Amniotic stem cell (primary cell): ENCODE measurements around the gene TLCD3A.
"Not testable (repeated sequence)": the region's sequence is repeated elsewhere in the genome, so short reads cannot be mapped to it uniquely, and the experiment has no call there.

ENCODE experiments used
- DNase-seq: peaks from one replicate; lab custom pipeline; 2025; lab: John Stamatoyannopoulos, UW

TLCD3A gene

DNA sequence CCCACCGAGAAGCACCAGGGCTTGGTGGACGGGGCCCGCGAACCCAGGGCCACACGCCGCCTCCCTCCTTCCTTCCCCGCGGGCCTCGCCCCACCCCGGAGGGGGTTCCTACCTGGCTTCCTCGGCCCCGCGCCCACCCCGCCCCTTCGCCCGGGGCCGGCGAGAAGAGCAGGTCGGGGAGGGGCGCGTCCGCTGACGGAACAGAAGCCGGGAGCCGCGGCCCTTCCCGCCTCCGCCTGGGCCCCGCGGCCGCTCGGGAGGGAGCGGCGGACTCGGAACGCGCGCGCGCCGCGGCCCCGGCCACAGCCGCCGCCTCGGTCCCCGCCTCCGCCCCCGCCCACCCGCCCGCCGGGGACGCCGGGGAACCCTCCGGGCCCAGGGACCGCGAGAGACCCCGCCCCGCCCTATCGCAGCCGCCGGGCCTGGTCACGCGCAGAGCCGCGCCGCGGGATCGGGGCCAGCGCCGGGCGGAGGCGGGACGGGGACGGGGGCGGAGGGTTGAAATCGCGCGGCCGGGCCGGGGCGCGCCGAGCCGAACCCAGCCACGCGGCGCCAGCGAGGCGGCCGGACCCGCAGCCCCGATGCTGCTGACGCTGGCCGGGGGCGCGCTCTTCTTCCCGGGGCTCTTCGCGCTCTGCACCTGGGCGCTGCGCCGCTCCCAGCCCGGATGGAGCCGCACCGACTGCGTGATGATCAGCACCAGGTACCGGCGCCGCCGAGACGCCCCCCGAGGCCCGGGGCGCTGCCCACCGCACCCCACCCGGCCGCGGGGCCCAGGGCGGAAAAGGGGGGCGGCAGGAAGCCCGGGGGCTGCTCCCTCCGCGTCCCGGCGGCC is at the start of gene TLCD3A:
Gene TLCD3A, plus strand, starts transcription at position 530 of the 835 bp plus-strand sequence. Its CDS starts 52 bp downstream, at position 582.
- DNase-seq: peak; percentile 34

DNA sequence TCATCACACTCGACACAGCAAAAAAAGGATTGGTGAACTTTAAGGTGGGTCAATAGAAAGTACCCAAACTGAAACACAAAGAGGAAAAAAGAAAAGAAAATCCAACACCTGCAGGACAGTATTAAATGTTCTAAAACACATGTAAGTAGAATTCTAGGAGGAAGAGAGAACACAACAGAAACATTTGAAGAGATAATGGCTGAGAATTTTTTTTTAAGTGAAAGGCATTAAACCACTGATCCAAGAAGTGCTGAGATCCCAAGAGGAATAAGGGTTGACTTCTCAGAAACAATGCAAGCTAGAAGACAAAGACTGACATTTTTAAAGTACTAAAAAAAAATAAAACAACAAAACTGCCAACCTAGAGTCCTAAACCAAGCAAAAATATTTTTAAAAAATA is 49.4 kb upstream of the TLCD3A start:
- DNase-seq: no peak

DNA sequence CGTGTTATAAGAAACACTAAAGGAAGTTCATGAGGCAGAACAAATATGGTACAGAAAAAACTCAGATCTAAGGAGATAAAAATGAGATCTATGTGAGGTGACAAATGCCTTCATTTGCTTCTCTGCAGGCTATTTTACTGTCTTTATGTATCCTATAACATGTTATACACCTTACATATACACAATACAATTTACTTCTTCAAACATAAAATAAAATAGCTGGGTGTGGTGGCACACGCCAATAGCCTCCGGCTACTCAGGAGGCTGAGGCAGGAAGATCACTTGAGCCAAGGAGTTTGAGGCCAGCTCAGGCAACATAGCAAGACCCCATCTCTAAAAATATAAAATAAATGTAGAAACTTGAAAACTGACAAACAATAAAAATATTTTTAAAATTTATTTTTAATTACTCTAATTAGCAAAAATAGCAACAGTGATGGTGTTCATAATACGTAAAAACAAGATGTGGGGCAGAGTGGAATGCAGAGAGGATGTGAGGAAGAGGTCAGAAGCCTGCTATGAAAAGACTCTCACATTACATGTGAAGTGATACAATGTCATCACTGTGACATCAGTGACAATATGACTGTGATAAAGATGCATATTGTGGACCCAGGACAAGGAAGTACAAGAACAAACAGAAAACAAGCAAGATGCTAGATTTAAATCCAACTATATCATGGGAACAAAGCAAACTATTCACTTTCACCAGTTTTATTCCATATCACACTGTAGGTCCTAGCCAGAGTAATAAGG is 48.7 kb upstream of the TLCD3A start:
- no peak for DNase-seq

DNA sequence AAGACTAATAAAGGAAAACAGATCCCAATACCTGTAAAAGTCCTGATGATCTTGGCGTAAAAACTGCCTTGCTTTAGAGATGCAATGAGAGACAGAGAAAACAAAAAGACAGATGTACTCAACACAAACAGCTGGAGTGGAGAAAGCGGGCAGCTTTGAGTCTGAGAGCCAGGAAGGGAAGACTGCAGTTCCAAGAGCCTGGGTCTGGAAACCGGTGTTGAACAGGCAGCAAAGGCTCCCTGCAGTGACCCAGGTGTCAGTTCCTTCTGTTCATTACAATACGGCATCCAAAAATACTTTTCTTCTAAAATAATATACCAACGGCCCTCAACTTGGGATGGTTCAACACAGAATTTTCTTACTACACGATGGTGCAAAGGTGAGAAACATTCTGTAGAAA is 47.4 kb upstream of the TLCD3A start:
- DNase-seq: no peak

DNA sequence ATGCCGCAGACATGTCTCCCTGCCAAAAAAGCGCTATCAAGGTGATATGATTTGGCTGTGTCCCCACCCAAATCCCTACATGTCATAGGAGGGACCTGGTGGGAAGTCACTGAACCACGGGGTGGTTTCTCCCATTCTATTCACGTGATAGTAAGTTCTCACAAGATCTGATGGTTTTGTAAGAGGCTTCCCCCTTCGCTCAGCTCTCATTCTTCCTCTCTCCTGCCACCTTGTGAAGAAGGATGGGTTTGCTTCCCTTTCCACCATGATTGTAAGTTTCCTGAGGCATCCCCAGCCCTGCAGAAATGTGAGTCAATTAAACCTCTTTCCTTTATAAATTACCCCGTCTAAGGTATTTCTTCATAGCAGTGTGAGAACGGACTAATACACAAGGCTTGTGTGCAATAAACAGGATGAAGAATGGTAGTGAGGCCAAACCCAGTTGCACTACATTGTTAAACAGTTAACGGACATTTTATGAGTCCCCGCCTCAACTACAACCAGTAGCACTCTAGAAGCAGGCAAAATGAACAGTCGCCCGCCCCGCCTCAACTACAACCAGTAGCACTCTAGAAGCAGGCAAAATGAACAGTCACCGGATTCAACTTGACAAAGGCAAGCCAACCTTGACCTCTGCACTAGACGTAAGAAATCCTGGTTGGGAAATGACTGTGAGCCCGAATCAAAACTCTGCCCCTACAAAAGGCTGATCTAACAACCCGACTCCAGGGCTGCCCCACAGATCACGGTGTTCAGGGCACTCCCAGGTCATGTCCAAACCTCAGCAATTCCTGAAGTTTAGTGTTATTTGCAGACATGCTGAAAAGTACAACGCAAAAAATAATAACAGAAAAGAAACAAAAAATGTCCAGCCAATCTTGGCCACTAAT is 44.1 kb upstream of the TLCD3A start:
- no peak for DNase-seq

DNA sequence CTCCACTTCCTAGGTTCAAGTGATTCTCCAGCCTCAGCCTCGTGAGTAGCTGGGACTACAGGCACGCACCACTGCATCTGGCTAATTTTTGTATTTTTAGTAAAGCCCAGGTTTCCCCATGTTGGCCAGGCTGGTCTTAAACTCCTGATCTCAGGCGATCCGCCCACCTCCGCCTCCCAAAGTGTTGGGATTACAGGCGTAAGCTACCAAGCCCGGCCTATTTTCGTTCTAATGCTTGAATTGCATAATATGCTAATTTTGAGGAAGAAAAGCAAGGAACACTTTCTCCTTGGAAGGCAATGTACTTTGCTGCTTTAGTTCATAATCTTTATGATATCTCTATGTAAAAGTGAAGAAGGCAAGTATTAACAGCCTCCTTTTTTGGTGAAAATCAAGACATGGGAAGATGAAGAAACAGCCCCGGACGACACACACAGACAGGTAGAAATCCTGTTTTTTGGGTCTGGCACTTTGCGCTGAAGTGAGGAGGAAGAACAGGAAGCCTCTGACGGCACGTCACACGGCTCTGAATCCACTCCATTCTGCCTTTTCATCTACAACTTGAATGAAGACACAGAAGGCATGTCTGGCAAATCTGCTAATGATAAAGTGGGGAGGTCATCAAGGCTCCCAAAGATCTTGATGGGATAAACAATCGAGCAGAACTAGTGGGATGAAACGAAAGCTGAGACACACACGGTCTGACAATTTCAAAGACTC is 42.7 kb upstream of the TLCD3A start:
- no peak for DNase-seq

DNA sequence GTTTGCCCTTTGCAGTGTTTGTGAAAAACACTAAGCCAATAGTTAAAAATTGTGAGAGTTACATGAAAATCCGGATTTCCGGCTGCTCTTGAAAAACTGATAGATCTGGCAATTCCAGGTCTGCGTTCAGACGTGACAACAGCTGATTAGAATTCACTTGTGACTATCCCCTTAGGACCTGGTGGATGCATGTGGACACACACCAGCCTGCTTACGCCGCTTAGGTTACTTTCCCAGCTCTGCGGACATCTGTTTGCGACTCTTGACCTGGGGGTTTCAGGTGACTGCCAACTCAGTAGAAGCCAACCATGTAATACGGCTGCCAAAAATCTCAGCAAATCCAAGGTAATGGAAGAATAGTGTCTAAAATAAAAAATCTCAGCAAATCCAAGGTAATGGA is 42.0 kb upstream of the TLCD3A start:
- no peak for DNase-seq

DNA sequence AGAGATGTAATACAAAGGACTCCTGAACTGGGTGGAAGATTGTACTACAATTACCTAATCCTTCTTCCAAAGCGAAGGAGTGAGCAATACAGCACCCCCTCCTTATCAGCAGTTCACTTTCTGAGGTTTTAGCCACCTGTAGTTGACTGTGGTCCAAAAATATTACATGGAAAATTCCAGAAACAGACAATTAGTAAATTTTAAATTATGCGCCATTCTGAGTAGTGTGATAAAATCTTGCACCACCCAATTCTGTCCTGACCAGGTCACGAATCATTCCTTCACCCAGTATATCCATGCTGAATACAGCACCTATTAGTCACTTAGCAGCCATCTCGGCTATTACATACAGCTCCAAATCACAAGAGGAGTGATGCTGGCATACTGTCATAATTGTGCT is 41.0 kb upstream of the TLCD3A start:
- DNase-seq: peak; percentile 31

DNA sequence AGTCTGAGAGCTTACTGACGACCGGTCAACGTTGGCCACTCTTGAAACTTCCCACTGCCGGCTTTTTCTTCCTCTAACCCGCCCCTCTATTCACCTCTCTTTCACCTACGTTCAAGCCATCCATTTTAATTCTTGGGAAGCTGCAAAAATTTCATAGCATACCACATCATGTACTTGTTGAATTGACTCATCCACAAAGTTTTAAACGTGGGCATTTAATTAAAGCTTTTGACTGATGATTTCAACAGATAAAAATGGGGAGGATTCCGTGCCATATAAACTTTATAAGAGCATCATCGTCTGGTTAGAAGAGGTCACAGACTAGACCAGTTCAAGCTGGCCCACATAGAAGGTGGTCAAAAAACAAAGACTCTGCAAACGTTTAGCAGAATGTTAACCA is 40.3 kb upstream of the TLCD3A start:
- DNase-seq: peak; percentile 19

DNA sequence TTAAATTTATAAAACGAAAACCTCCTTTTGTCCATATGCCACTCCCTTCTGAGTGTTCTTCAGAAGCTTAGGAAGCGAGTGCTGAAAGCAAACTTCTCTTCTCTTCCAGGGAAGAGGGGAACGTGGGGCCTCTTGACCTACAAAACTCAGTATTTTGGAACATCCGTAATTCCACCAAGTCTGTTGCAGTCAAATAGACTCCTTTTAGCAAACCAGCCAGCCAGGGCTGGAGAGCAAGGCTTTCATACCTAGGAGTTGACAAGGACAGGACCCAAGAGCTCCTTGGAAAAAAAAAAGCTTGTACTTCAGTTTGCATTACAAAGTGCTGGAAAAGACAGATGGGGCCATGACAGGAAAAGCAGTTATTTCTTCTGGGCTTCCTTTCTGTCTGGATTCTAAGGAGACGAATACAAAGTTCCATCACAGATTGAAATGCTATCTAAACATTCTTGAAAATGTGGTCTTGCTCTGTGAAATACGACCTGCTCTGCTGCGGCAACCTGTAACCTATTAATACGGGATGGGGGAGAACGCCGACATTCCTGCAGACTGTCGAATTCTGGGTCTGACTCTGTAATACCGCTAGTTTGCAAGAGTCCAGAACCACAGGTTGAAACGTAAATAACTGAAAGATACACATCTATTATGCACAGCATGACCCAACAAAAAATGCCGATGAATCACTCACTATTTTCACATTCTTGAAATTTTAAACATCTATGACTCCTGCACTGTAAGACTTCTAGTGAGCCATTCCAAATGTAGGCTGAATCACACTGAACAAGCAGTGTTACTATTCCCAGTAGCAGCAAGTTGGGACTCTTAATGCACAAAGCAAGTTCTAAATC is 38.4 kb upstream of the TLCD3A start:
- peak; percentile 84 for DNase-seq

DNA sequence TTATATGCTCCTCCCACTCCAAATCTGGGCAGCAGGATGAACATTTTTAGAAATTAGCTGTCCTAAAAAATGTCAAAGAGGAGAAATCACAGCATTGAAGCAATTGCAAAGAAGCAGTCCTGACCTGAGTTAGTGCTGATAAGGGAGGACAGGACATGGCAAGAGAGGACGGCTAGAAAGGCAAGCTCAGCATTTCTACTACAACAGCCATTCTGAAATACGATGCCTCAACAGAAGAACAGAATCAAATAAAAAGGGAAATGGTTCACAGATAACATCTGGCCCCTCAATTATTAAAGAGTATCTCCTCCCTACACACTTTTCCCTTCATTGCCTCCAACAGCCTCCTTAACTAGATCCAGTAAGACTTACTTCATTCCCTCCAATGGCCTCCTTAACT is 36.0 kb upstream of the TLCD3A start:
- no peak for DNase-seq

DNA sequence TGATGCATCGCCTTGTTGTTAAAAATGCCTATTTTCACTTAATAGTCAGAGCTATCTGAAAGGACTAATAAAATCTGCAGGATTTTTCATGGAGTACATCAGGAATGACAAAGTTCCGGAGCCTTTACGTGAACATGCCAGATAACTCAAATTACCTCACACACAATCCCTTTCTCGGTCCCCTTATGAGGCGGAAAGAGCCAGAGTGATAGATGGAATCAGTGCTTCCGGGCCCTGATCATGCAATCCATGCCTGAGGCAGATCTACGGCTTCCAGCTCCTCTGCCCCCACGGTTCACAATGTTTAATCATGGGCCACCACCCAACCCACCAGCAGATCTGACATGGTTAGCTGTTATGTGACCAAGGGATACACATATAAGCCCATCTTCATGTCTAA is 34.7 kb upstream of the TLCD3A start:
- DNase-seq: no peak

DNA sequence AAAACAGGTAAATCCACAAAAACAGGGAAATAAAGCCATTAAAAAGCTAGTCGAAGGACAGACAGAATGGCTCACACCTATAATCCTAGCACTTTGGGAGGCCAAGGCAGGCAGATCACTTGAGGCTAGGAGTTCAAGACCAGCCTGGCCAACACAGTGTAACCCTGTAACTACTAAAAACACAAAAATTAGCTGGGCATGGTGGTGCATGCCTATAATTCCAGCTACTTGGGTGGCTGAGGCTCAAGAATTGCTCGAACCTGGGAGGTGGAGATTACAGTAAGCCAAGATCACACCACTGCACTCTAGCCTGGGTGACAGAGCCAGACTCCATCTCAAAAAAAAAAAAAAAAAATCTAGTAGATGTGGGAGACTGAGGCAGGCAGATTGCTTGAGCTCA is 34.3 kb upstream of the TLCD3A start:
- not testable (repeated sequence) for DNase-seq

DNA sequence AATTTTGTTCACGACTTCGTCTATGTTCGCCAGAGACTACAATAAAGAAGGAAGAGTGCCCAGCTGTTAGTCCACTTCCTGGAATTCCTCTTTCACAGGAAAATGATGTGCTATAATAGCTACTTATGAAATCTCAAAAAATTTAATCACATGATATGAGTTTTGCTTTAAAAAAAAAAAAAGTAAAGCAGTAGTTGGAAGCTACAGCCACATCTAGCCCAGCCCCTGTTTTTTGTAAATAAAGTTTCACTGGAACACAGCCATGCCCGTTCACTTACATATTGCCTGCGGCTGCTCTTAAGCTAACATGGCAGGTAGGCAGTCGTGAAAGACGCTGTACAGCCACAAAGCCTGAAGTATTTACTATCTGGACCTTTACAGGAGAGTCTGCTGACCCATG is 33.1 kb upstream of the TLCD3A start:
- no peak for DNase-seq

DNA sequence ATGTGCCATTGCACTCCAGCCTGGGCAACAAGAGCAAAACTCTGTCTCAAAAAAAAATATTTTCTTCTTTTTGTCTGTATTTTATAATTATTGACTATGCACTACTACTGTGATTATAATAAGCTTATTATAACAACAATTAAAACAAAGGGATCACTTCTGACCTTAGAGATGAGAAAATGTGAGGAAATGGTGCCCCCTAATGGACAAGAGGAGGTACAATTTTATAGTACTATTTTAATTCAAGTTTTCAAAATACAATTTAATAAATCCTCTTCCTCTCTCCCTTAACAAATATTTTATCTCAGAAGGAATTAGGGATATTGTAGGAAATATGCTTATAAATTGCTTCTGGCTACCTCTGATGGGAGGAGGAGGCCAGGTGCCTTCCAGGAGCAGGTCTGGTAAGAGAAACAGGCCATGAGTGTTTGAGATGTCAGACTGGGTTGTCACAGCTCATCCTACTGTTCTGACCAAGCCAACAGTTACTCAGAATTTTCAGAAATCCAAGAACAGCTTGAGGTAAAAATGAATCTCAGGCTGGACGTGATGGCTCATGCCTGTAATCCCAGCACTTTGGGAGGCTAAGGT is 31.8 kb upstream of the TLCD3A start:
- DNase-seq: no peak

DNA sequence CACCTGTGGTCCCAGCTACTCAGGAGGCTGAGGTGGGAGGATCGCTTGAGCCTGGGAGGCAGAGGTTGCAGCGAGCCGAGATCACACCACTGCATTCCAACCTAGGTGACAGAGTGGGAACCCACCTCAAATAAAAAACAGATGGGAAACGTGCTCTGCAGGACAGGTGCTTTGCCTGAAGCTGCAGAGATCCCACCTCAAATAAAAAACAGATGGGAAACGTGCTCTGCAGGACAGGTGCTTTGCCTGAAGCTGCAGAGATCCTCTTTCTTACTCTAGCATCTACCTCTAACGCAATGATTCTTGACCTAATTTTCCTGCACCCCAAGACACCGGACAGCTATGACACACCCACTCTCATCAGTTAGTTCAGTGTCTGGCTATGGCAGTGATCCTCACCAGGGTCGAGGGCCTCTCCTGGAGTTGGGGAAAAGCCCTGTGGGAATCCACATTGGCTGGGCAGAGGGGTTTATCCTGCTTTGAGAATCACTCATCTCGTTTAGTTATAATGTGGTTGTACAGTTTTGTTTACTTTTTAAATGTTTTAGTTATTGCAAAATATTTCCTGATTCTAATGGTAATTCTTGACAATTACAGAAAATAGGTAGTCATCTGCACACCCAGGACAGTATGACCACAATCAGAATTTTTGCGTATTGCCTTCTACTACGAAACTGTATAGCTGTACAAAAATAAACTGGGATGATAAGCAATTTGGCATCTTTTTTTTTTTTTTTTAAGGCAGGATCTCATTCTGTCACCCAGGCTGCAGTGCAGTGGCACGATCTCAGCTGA is 29.1 kb upstream of the TLCD3A start:
- DNase-seq: no peak

DNA sequence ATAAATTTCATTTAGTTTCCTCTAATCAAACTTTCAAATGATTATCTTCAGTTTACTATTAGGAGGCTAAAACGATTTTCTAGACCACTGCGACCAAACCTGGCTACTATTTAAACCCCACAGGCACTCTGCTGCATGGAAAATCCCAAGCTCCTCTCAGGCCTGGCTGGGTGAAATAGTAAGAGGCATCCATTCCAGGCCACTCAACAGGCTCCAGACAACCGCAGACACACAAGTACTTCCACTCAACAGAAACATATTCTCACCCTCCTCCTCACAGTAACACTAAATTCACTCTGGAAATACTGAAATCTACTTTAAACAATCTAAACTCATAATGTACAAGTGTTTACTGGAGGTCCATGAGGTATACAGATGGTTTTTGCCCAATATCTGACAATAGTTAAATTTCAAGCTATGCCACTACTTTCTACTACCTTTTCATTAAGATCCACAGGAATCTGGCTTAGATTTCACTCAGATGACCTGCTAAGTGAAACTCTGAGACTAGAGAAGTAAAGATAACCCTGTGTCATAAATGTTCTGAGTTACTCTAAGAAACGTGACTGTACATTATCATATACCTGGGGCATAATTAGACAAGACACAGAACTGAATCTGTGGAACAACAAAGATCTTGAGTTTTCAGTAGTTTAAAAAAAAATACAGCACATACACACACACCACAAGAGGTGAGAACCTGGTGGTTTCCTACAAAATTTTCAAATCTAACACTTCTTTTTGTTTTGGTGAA is 28.1 kb upstream of the TLCD3A start:
- DNase-seq: no peak

DNA sequence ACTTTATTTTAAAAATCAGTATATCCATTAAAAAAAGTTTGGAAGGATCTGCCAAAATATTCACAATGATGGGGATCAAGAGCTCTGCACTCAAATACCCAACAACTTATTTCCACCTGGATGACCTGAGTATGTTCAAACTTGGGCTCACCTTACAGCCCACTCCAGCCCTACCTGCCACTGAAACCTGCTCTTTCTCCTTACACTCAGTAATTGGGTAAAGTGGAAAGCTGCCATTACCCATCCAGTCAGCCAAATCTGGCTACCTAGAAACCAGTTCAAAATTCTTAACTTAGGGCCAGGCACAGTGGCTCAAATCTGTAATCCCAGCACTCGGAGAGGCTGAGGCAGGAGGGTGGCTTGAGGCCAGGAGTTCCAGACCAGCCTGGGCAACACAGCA is 27.4 kb upstream of the TLCD3A start:
- no peak for DNase-seq

DNA sequence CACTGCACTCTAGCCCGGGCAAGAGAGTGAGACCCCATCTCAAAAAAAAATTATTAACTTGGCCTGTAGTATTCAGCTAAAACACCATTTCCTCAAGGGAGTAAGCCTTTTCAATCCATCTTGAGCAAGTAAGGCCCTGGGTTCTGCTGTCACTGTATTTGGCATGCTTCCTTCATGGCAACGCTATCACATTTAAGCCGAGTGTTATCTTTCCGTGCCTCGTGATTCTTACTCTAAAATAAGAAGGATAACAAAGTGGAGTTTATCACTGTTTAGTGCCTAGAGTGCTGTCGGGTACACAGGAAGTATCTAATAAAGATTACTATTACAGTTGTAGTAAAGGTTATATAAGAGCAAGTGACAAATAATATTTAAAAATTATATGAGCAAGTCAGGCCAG is 26.5 kb upstream of the TLCD3A start:
- DNase-seq: no peak
